K562 (cell line): ENCODE data around the gene IRX6. TPM values are rescaled to one million over a fixed set of nuclear protein-coding genes. Genes with fewer than 3 reads are reported as not detected.

ENCODE experiments used
- ARHGAP35 ChIP-seq: fragments of 450-650 bp; IDR thresholded peaks from 2 replicates; pipeline ENCODE4 v1.6.1; 2018; ENCODE audit not compliant: partially characterized antibody
- BCOR ChIP-seq: fragments of 450-650 bp; IDR thresholded peaks from 2 replicates; pipeline ENCODE4 v1.6.1; 2016
- CBX8 ChIP-seq: fragments of 200-600 bp; sonication (generic); IDR thresholded peaks from 2 replicates; pipeline ENCODE4 v1.6.1; 2012; ENCODE audit warnings: borderline replicate concordance, mixed run types, low read depth, mild to moderate bottlenecking, moderate library complexity, mixed read lengths, low read length, control low read depth, inconsistent platforms; ENCODE audit not compliant: poor library complexity, severe bottlenecking; ENCODE audit errors: extremely low read depth
- CLOCK ChIP-seq: fragments of 250-450 bp; sonication (Bioruptor Pico); IDR thresholded peaks from 2 replicates; pipeline ENCODE4 v1.4.0; 2020; ENCODE audit warnings: mild to moderate bottlenecking, moderate library complexity, borderline replicate concordance
- DPF2 ChIP-seq: fragments of 450-650 bp; IDR thresholded peaks from 2 replicates; pipeline ENCODE4 v1.6.1; 2016
- EP300 ChIP-seq: IDR thresholded peaks from 2 replicates; pipeline ENCODE4 v1.6.1; 2012; ENCODE audit warnings: low read length, improper control_type of control experiment
- JUND ChIP-seq, 2 experiments: IDR thresholded peaks; 2 replicates in 1 of 2; 3 replicates in 1 of 2; pipeline ENCODE4 v1.6.1; 2011; ENCODE audit warnings: borderline replicate concordance in 2 of 2, low read depth in 2 of 2, low read length in 2 of 2, improper control_type of control experiment in 1 of 2, missing biosample characterization in 1 of 2, missing genetic modification characterization in 1 of 2, missing genetic modification reagents in 1 of 2
- MAFK ChIP-seq: IDR thresholded peaks from 2 replicates; pipeline ENCODE4 v1.6.1; 2011; ENCODE audit warnings: low read length, improper control_type of control experiment
- MBD2 ChIP-seq: sonication (generic); IDR thresholded peaks from 2 replicates; pipeline ENCODE4 v1.6.1; 2016; ENCODE audit warnings: low read depth, borderline replicate concordance
- MXI1 ChIP-seq: IDR thresholded peaks from 2 replicates; pipeline ENCODE4 v1.6.1; 2011; ENCODE audit warnings: low read depth, mild to moderate bottlenecking, improper control_type of control experiment, low read length
- NBN ChIP-seq: fragments of 450-650 bp; IDR thresholded peaks from 2 replicates; pipeline ENCODE4 v1.6.1; 2016; ENCODE audit warnings: low read depth, mild to moderate bottlenecking
- NR2C2 ChIP-seq, 2 experiments: fragments of 200-800 bp in 1 of 2; sonication (Bioruptor generic) in 1 of 2; sonication (generic) in 1 of 2; formaldehyde crosslinking in 1 of 2; IDR thresholded peaks; 2 replicates each; pipeline versions ENCODE4 v1.6.1 to v1.8.0; 2016 to 2022; ENCODE audit warnings: mild to moderate bottlenecking in 1 of 2, missing compliant biosample characterization in 1 of 2, missing genetic modification characterization in 1 of 2, missing genetic modification reagents in 1 of 2
- PCBP1 ChIP-seq: fragments of 200-400 bp; formaldehyde crosslinking; IDR thresholded peaks from 2 replicates; pipeline ENCODE4 v1.6.1; 2018; ENCODE audit warnings: mild to moderate bottlenecking, low read depth, low read length; ENCODE audit not compliant: poor library complexity, severe bottlenecking
- PML ChIP-seq: IDR thresholded peaks from 2 replicates; pipeline ENCODE4 v1.6.1; 2012; ENCODE audit warnings: low read length, inconsistent platforms
- PRMT5 ChIP-seq: sonication (generic); formaldehyde crosslinking; IDR thresholded peaks from 2 replicates; pipeline ENCODE4 v1.5.0; 2020; ENCODE audit warnings: missing genetic modification reagents
- PTTG1 ChIP-seq: fragments of 450-650 bp; IDR thresholded peaks from 2 replicates; pipeline ENCODE4 v1.6.1; 2016; ENCODE audit warnings: low read depth, mild to moderate bottlenecking, missing genetic modification characterization, missing compliant biosample characterization
- SMAD3 ChIP-seq: fragments of 450-650 bp; formaldehyde crosslinking; conservative IDR thresholded peaks from 2 replicates; pipeline ENCODE4 v1.4.0; 2020; ENCODE audit warnings: mild to moderate bottlenecking
- SMARCE1 ChIP-seq: fragments of 450-650 bp; IDR thresholded peaks from 2 replicates; pipeline ENCODE4 v1.7.1; 2016; ENCODE audit warnings: mild to moderate bottlenecking
- TRIM24 ChIP-seq, 2 experiments: fragments of 450-650 bp; IDR thresholded peaks; 2 replicates each; pipeline ENCODE4 v1.6.1; 2016
- ZKSCAN3 ChIP-seq: fragments of 250-450 bp; sonication (Bioruptor Pico); IDR thresholded peaks from 2 replicates; pipeline ENCODE4 v1.4.0; 2020
- ZNF175 ChIP-seq: fragments of 200-800 bp; sonication (Bioruptor generic); IDR thresholded peaks from 2 replicates; pipeline ENCODE4 v1.6.1; 2016; ENCODE audit warnings: low read depth, mild to moderate bottlenecking, missing genetic modification characterization, missing compliant biosample characterization
- ZNF239 ChIP-seq: fragments of 250-450 bp; sonication (Bioruptor Pico); IDR thresholded peaks from 2 replicates; pipeline ENCODE4 v1.4.0; 2020; ENCODE audit warnings: mild to moderate bottlenecking
- ZNF592 ChIP-seq: fragments of 450-650 bp; IDR thresholded peaks from 2 replicates; pipeline ENCODE4 v1.6.1; 2017; ENCODE audit warnings: antibody characterized with exemption, mild to moderate bottlenecking
- polyA plus RNA-seq, 8 experiments: library from polyadenylated mRNA; depleted of rRNA in 4 of 8; stranded (reverse) in 5 of 8; unstranded in 3 of 8; fragments of >200 nt; fragmentation: Nextera tagmentation in 2 of 8; fragmentation: Illumina TruSeq in 1 of 8; extraction: Ambion mirVana in 2 of 8; extraction: Trizol in 1 of 8; gene quantifications; 2 replicates each; pipeline versions ENCODE4 v1.2.1 to v1.2.3, GENCODE V29; 2011 to 2014; ENCODE audit warnings: inconsistent platforms in 1 of 8, missing spikeins in 1 of 8
- total RNA-seq, 7 experiments: library from RNA; depleted of rRNA in 6 of 7; stranded (reverse); fragments of >200 nt in 6 of 7; fragmentation: Illumina TruSeq in 2 of 7; extraction: Trizol in 2 of 7; gene quantifications; 2 replicates each; pipeline versions ENCODE4 v1.2.1 to v1.2.3, GENCODE V29; 2011 to 2021; ENCODE audit warnings: low replicate concordance in 1 of 7

The IRX6 gene
- total and polyA plus RNA-seq, 9 of the 15 experiments (the other 6 are each of a cell fraction or from before 2014, with no cell fraction given): 0.07 to 0.29 (median 0.14) TPM; not detected in 4

GRCh38 chr16:55376567-55377167, 52.7 kb downstream of the IRX6 start (continued):
- TF ChIP-seq NR2C2 (CRISPR knock-in tag; IDR thresholded peaks at IDR 0.05): no peak
- peak; percentile 73; the same call in 1 of the 2 replicates for TF ChIP-seq NR2C2 (tag; IDR thresholded peaks at IDR 0.05)
- no peak for TF ChIP-seq SMAD3 (CRISPR knock-in tag)
- TF ChIP-seq MAFK: no peak
- no peak for TF ChIP-seq NBN
- TF ChIP-seq CLOCK (CRISPR knock-in tag): no peak
- 0 out of 2 replicates have a peak, but pooled peaks have one; percentile 25 for TF ChIP-seq PTTG1 (tag)
- no peak for TF ChIP-seq MXI1
- no peak for TF ChIP-seq PCBP1
- peak; percentile 40; the same call in 1 of the 2 replicates for TF ChIP-seq JUND (IDR thresholded peaks at IDR 0.05; ENCODE audit: borderline replicate concordance, low read depth, low read length)
- TF ChIP-seq JUND (tag; IDR thresholded peaks at IDR 0.05; ENCODE audit: borderline replicate concordance, low read depth, low read length): no peak
- TF ChIP-seq ZNF239 (CRISPR knock-in tag): no peak
- no peak for TF ChIP-seq PRMT5
- peak in 1 of 2 experiments; percentile 42; a peak in 2 of 4 replicates for TF ChIP-seq TRIM24 (IDR thresholded peaks at IDR 0.05)
- no peak for TF ChIP-seq ARHGAP35
- TF ChIP-seq BCOR: no peak
- TF ChIP-seq ZNF592: no peak
- TF ChIP-seq EP300: peak; percentile 61; the same call in 1 of the 2 replicates
- no peak for TF ChIP-seq MBD2
- no peak for TF ChIP-seq DPF2
- TF ChIP-seq ZNF175 (CRISPR knock-in tag): peak; percentile 97
- no peak for TF ChIP-seq SMARCE1
- no peak for TF ChIP-seq PML
- TF ChIP-seq ZKSCAN3 (CRISPR knock-in tag): no peak
- no peak for TF ChIP-seq CBX8
